Panc1 (cell line): ENCODE measurements around the gene COG8. TPM values are rescaled to one million over a fixed set of nuclear protein-coding genes. Genes with fewer than 3 reads are reported as not detected.

Experiments
- ATAC-seq: fragments of 200-7000 bp; cut with Tn5 transposase; 2 replicates; pipeline ENCODE4 v1.9.1; 2020; ENCODE audit warnings: mild to moderate bottlenecking, moderate library complexity
- BruUV-seq: library from RNA; stranded (reverse); fragments of 400-500 nt; replicated peaks from 2 replicates; lab custom pipeline; 2021; lab: Mats Ljungman, UMichigan
- CTCF ChIA-PET: fragments of 300-600 bp; sonication (Branson Sonifier 250); formaldehyde crosslinking; loops from one replicate; lab custom pipeline; 2022; ENCODE audit warnings: antibody characterized with exemption; lab: Charles Lee
- POLR2A ChIA-PET: fragments of 300-600 bp; sonication (Branson Sonifier 250); formaldehyde crosslinking; loops from one replicate; lab custom pipeline; 2022; ENCODE audit warnings: antibody characterized with exemption; lab: Charles Lee
- DNase-seq: peaks from one replicate; pipeline ENCODE4 v3.0.0-alpha.2; 2010; ENCODE audit warnings: low read depth, low spot score
- H3K27ac ChIP-seq: 2 replicates; pipeline ENCODE4 v1.5.1; 2011; ENCODE audit warnings: mild to moderate bottlenecking, low read length, inconsistent platforms
- H3K27me3 ChIP-seq: fragments of 200-500 bp; sonication (Bioruptor generic); 2 replicates; pipeline ENCODE4 v1.6.0; 2014; ENCODE audit warnings: low read length, inconsistent platforms; ENCODE audit not compliant: control insufficient read depth, insufficient read depth
- H3K36me3 ChIP-seq: fragments of 200-500 bp; sonication (Bioruptor generic); 2 replicates; pipeline ENCODE4 v1.5.1; 2014; ENCODE audit warnings: inconsistent platforms, mild to moderate bottlenecking, low read length, moderate library complexity; ENCODE audit not compliant: control insufficient read depth, insufficient read depth
- H3K4me1 ChIP-seq: 2 replicates; pipeline ENCODE4 v1.5.1; 2011; ENCODE audit warnings: inconsistent platforms, mild to moderate bottlenecking, low read length, moderate library complexity; ENCODE audit not compliant: control insufficient read depth, insufficient read depth
- H3K4me3 ChIP-seq, 2 experiments: 2 replicates each; pipeline ENCODE4 v1.5.1; 2011 to 2012; ENCODE audit warnings: low read depth in 2 of 2, low read length in 2 of 2, mild to moderate bottlenecking in 2 of 2, inconsistent platforms in 1 of 2, moderate library complexity in 1 of 2
- H3K9me3 ChIP-seq: fragments of 200-500 bp; sonication (Bioruptor generic); 2 replicates; pipeline ENCODE4 v1.5.1; 2014; ENCODE audit warnings: low read depth, mild to moderate bottlenecking, inconsistent platforms, low read length, moderate library complexity; ENCODE audit not compliant: control insufficient read depth, insufficient read depth
- POLR2AphosphoS5 ChIP-seq: IDR thresholded peaks from 2 replicates; pipeline ENCODE4 v1.6.1; 2012; ENCODE audit warnings: mild to moderate bottlenecking, low read depth, low read length, moderate library complexity
- SIN3A ChIP-seq: IDR thresholded peaks from 2 replicates; pipeline ENCODE4 v1.6.1; 2012; ENCODE audit warnings: low read depth, mild to moderate bottlenecking, low read length, moderate library complexity, borderline replicate concordance; ENCODE audit not compliant: insufficient read depth
- TCF7L2 ChIP-seq: IDR thresholded peaks from 2 replicates; pipeline ENCODE4 v1.6.1; 2011; ENCODE audit warnings: mild to moderate bottlenecking, low read depth, low read length, inconsistent platforms
- in situ Hi-C: cut with HindIII; loops from 2 replicates; pipeline ENCODE4 v1.10.0; 2016; ENCODE audit warnings: low sequenced_read_pairs, low pct_unique_long_range_greater_than_20kb
- intact Hi-C: fragments of 100-400 bp; cut with micrococcal nuclease; formaldehyde crosslinking; loops from one replicate; pipeline ENCODE4 v1.10.0; 2022; ENCODE audit not compliant: unreplicated experiment
- total RNA-seq: library from RNA; stranded (reverse); gene quantifications from one replicate; pipeline ENCODE4 v1.2.1, GENCODE V29; 2021; ENCODE audit not compliant: unreplicated experiment
- TF ChIP-seq, protein P1 (sequence below), 2 experiments: IDR thresholded peaks; 2 replicates each; pipeline ENCODE4 v1.6.1; 2011 to 2012; ENCODE audit warnings: low read depth in 2 of 2, control low read depth in 1 of 2, low read length in 1 of 2, mild to moderate bottlenecking in 1 of 2, moderate library complexity in 1 of 2; ENCODE audit not compliant: insufficient read depth in 1 of 2
- TF ChIP-seq, protein P2 (sequence below): fragments of 450-650 bp; IDR thresholded peaks from 2 replicates; pipeline ENCODE4 v1.5.1; 2017; ENCODE audit warnings: mild to moderate bottlenecking

Gene COG8
- total RNA-seq, 1 experiment from 2014 or later: 30.5 TPM

- ATAC-seq (no peak), DNase-seq (no peak)
- H3K27ac ChIP-seq: no peak overlapping the region
- H3K9me3 ChIP-seq: no peaks in the 10 kb centered on the region
- CTCF ChIA-PET: no interaction called here
- intact Hi-C loops: no loop called here
- H3K4me1 ChIP-seq: no peaks in the 10 kb centered on the region
- peaks cover 4% of the 10 kb centered on the region for H3K36me3 ChIP-seq
- H3K27me3 ChIP-seq: no peaks in the 10 kb centered on the region
- POLR2A ChIA-PET: no interaction called here
- no peak overlapping the region for H3K4me3 ChIP-seq
- in situ Hi-C loops: no loop called here
- BruUV-seq: no TSS peak
- TF ChIP-seq, protein P1, sequence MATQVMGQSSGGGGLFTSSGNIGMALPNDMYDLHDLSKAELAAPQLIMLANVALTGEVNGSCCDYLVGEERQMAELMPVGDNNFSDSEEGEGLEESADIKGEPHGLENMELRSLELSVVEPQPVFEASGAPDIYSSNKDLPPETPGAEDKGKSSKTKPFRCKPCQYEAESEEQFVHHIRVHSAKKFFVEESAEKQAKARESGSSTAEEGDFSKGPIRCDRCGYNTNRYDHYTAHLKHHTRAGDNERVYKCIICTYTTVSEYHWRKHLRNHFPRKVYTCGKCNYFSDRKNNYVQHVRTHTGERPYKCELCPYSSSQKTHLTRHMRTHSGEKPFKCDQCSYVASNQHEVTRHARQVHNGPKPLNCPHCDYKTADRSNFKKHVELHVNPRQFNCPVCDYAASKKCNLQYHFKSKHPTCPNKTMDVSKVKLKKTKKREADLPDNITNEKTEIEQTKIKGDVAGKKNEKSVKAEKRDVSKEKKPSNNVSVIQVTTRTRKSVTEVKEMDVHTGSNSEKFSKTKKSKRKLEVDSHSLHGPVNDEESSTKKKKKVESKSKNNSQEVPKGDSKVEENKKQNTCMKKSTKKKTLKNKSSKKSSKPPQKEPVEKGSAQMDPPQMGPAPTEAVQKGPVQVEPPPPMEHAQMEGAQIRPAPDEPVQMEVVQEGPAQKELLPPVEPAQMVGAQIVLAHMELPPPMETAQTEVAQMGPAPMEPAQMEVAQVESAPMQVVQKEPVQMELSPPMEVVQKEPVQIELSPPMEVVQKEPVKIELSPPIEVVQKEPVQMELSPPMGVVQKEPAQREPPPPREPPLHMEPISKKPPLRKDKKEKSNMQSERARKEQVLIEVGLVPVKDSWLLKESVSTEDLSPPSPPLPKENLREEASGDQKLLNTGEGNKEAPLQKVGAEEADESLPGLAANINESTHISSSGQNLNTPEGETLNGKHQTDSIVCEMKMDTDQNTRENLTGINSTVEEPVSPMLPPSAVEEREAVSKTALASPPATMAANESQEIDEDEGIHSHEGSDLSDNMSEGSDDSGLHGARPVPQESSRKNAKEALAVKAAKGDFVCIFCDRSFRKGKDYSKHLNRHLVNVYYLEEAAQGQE (IDR thresholded peaks at IDR 0.05; ENCODE audit: insufficient read depth in 1 of 2, low read depth in 2 of 2, low read length in 1 of 2): no peak
- TF ChIP-seq TCF7L2 (no peak), POLR2AphosphoS5 (no peak), SIN3A (no peak)
- TF ChIP-seq, protein P2, sequence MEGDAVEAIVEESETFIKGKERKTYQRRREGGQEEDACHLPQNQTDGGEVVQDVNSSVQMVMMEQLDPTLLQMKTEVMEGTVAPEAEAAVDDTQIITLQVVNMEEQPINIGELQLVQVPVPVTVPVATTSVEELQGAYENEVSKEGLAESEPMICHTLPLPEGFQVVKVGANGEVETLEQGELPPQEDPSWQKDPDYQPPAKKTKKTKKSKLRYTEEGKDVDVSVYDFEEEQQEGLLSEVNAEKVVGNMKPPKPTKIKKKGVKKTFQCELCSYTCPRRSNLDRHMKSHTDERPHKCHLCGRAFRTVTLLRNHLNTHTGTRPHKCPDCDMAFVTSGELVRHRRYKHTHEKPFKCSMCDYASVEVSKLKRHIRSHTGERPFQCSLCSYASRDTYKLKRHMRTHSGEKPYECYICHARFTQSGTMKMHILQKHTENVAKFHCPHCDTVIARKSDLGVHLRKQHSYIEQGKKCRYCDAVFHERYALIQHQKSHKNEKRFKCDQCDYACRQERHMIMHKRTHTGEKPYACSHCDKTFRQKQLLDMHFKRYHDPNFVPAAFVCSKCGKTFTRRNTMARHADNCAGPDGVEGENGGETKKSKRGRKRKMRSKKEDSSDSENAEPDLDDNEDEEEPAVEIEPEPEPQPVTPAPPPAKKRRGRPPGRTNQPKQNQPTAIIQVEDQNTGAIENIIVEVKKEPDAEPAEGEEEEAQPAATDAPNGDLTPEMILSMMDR: no peak
Observed at GRCh38 chr16:69316595-69317034, 22.7 kb downstream of the COG8 start.

- no peak for ATAC-seq
- no peak for DNase-seq
- H3K27ac ChIP-seq: no peak overlapping the region
- TF ChIP-seq, protein P2: no peak
- TF ChIP-seq POLR2AphosphoS5 (no peak), TCF7L2 (no peak), SIN3A (no peak)
- TF ChIP-seq, protein P1 (IDR thresholded peaks at IDR 0.05; ENCODE audit: insufficient read depth in 1 of 2, low read depth in 2 of 2, low read length in 1 of 2): no peak
- H3K4me1 ChIP-seq: no peaks in the 10 kb centered on the region
- ChIA-PET POLR2A (no interaction called here), CTCF (no interaction called here)
- H3K27me3 ChIP-seq: no peaks in the 10 kb centered on the region
- H3K36me3 ChIP-seq: peaks cover 4% of the 10 kb centered on the region; the same call in 1 of the 2 replicates
- H3K4me3 ChIP-seq: no peak overlapping the region
- intact Hi-C loops: no loop called here
- in situ Hi-C loops: no loop called here
- no peaks in the 10 kb centered on the region for H3K9me3 ChIP-seq
- BruUV-seq: no TSS peak
Observed at GRCh38 chr16:69315486-69316311, 23.7 kb downstream of the COG8 start.
